HUDEP-2 (cell line): Measurements from ENCODE around the gene LCLAT1.
"Not testable (repeated sequence)": the region's sequence is repeated elsewhere in the genome, so short reads cannot be mapped to it uniquely, and the experiment has no call there.

Source experiments
- DNase-seq, 76 experiments: peaks; one replicate each; lab custom pipeline; 2025; ENCODE audit not compliant: unreplicated experiment in 76 of 76; lab: John Stamatoyannopoulos, UW

Gene LCLAT1

GRCh38 chr2:30484995-30485394 lies 37.9 kb downstream of the LCLAT1 start:
- DNase-seq = no peak

- DNase-seq = no peak
These were observed 39.6 kb downstream of the LCLAT1 start for GRCh38 chr2:30486655-30487054.

GRCh38 chr2:30487603-30488002 lies 40.6 kb downstream of the LCLAT1 start:
- no peak for DNase-seq

GRCh38 chr2:30488012-30488659 lies 41.1 kb downstream of the LCLAT1 start:
- DNase-seq = no peak

- no peak for DNase-seq
These were observed 44.2 kb downstream of the LCLAT1 start for GRCh38 chr2:30491225-30491624.

GRCh38 chr2:30492185-30492584 lies 45.1 kb downstream of the LCLAT1 start:
- no peak for DNase-seq

GRCh38 chr2:30492619-30493018 lies 45.6 kb downstream of the LCLAT1 start:
- DNase-seq = no peak

- no peak for DNase-seq
These were observed 46.4 kb downstream of the LCLAT1 start for GRCh38 chr2:30493440-30493839.

- not testable (repeated sequence) for DNase-seq
These were observed 48.9 kb downstream of the LCLAT1 start for GRCh38 chr2:30495896-30496295.

- DNase-seq = no peak
These were observed 52.6 kb downstream of the LCLAT1 start for GRCh38 chr2:30499681-30500080.

GRCh38 chr2:30500699-30501098 lies 53.7 kb downstream of the LCLAT1 start:
- no peak for DNase-seq

- no peak for DNase-seq
These were observed 55.3 kb downstream of the LCLAT1 start for GRCh38 chr2:30502310-30502709.

GRCh38 chr2:30503007-30503694 lies 56.1 kb downstream of the LCLAT1 start:
- DNase-seq = no peak

GRCh38 chr2:30503695-30504052 lies 56.6 kb downstream of the LCLAT1 start:
- DNase-seq = no peak

GRCh38 chr2:30504731-30505130 lies 57.7 kb downstream of the LCLAT1 start:
- no peak for DNase-seq

GRCh38 chr2:30505500-30506180 lies 58.6 kb downstream of the LCLAT1 start:
- DNase-seq = no peak

GRCh38 chr2:30507460-30507859 lies 60.4 kb downstream of the LCLAT1 start:
- DNase-seq = not testable (repeated sequence)

GRCh38 chr2:30509716-30510115 lies 62.7 kb downstream of the LCLAT1 start:
- no peak for DNase-seq

GRCh38 chr2:30510409-30510808 lies 63.4 kb downstream of the LCLAT1 start:
- no peak for DNase-seq

GRCh38 chr2:30511122-30512083 lies 64.4 kb downstream of the LCLAT1 start:
- DNase-seq = peak in 2 of 76 experiments; percentile 8 to 27
